Measurements from ENCODE around the gene NTRK2. TPM values are rescaled to one million over a fixed set of nuclear protein-coding genes. Genes with fewer than 3 reads are reported as not detected.

NTRK2 gene
- total and polyA plus RNA-seq, 2 experiments from 2014 or later, result 0.03 TPM; not detected in 1

- TF ChIP-seq NANOG (IDR thresholded peaks at IDR 0.05; ENCODE audit: borderline replicate concordance) (no peak), POLR2AphosphoS5 (IDR thresholded peaks at IDR 0.05; ENCODE audit: low read depth) (no peak), REST (IDR thresholded peaks at IDR 0.05; ENCODE audit: unreplicated experiment) (no peak), ZNF331 (CRISPR knock-in tag; IDR thresholded peaks at IDR 0.05; ENCODE audit: low read depth) (no peak), CREB1 (CRISPR knock-in tag; IDR thresholded peaks at IDR 0.05; ENCODE audit: low read depth) (no peak), EZH2 (IDR thresholded peaks at IDR 0.05; ENCODE audit: low read depth, unreplicated experiment) (no peak), JUNB (IDR thresholded peaks at IDR 0.05; ENCODE audit: unreplicated experiment) (no peak)
These were observed 300.9 kb downstream of the NTRK2 start (continued) for GRCh38 chr9:84970432-84970831.

- H3K27me3 ChIP-seq (ENCODE audit: insufficient read depth), result no peaks in the 10 kb centered on the region
- H3K4me3 ChIP-seq, result no peak overlapping the region
- peaks cover 6% of the 10 kb centered on the region for H3K27me3 Mint-ChIP-seq (ENCODE audit: insufficient read depth, low read depth, poor library complexity)
- H3K27ac Mint-ChIP-seq, result no peak overlapping the region
- H3F3A ChIP-seq (replicated peaks; ENCODE audit: low read depth), result no peaks in the 10 kb centered on the region
- DNase-seq (ENCODE audit: low spot score), result no peak
- no peak overlapping the region for H2AFZ ChIP-seq
- no peak overlapping the region for H3K27ac ChIP-seq (ENCODE audit: low read depth)
- no peak overlapping the region for H3K4me3 Mint-ChIP-seq
- ATAC-seq, result no peak
- H3K36me3 ChIP-seq (ENCODE audit: insufficient read depth), result no peaks in the 10 kb centered on the region
- H3K9me3 Mint-ChIP-seq, result no peaks in the 10 kb centered on the region; the same call in 2 of the 3 replicates
- no peaks in the 10 kb centered on the region for H3K4me1 Mint-ChIP-seq
- no peak overlapping the region for H3K4me2 ChIP-seq
- H3K79me2 ChIP-seq (replicated peaks; ENCODE audit: insufficient read depth), result no peaks in the 10 kb centered on the region
- no peaks in the 10 kb centered on the region for H3K4me1 ChIP-seq (ENCODE audit: insufficient read depth)
- no peaks in the 10 kb centered on the region for H4K20me1 ChIP-seq (replicated peaks; ENCODE audit: insufficient read depth)
- H3K36me3 Mint-ChIP-seq (ENCODE audit: low read depth), result no peaks in the 10 kb centered on the region
- H3K9me2 ChIP-seq (ENCODE audit: insufficient read depth), result no peaks in the 10 kb centered on the region
- TF ChIP-seq ZNF331 (CRISPR knock-in tag; IDR thresholded peaks at IDR 0.05; ENCODE audit: low read depth) (no peak), EZH2 (IDR thresholded peaks at IDR 0.05; ENCODE audit: low read depth, unreplicated experiment) (no peak), CREB1 (CRISPR knock-in tag; IDR thresholded peaks at IDR 0.05; ENCODE audit: low read depth) (no peak), STAT1 (IDR thresholded peaks at IDR 0.05; ENCODE audit: unreplicated experiment) (no peak), ETS1 (IDR thresholded peaks at IDR 0.05) (no peak), EZH2phosphoT487 (IDR thresholded peaks at IDR 0.05; ENCODE audit: unreplicated experiment) (no peak), REST (IDR thresholded peaks at IDR 0.05; ENCODE audit: unreplicated experiment) (no peak), JUNB (IDR thresholded peaks at IDR 0.05; ENCODE audit: unreplicated experiment) (no peak), POLR2AphosphoS5 (IDR thresholded peaks at IDR 0.05; ENCODE audit: low read depth) (no peak), CTCF (conservative IDR thresholded peaks at IDR 0.05; ENCODE audit: low read depth in 2 of 2) (no peak)
These were observed 302.0 kb downstream of the NTRK2 start for GRCh38 chr9:84971571-84971970.

Data from GM23338 (cell line).